ENCODE measurements around the gene ARMH3.

ARMH3 gene

GRCh38 chr10:101893510-101894120 is 162.4 kb downstream of the ARMH3 start:
- no peak for DNase-seq

DNA sequence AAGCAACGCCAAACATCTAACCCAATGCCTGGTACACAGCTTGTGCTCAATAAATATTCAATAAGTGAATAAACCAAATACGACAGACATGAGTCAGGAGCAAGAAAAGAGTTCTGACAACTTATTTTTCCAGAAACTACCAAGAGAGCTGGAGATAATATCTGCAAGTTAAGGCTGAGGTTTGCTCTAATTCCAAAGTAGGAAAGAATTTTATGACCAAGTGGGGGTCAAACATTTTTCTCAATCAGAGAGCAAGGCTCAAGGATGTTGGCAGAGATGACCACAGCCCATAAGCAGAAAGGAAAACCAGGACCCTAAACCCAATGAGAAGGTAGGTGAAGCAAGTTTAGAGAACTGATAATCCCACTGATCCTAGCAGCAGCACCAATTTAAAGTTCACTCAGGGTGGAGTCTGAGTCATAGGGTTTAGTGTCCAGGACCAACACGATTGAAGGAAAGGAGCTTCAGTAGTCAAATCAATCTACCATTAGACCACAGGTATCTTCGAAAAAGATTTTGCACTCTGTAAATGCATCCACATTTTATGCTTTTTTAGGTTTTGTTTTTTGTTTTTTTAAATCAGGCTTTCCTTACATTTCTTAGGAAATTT is 163.1 kb downstream of the ARMH3 start:
- DNase-seq = no peak

- DNase-seq = peak; percentile 17
Observed at GRCh38 chr10:101889256-101890210, 166.4 kb downstream of the ARMH3 start.

DNA sequence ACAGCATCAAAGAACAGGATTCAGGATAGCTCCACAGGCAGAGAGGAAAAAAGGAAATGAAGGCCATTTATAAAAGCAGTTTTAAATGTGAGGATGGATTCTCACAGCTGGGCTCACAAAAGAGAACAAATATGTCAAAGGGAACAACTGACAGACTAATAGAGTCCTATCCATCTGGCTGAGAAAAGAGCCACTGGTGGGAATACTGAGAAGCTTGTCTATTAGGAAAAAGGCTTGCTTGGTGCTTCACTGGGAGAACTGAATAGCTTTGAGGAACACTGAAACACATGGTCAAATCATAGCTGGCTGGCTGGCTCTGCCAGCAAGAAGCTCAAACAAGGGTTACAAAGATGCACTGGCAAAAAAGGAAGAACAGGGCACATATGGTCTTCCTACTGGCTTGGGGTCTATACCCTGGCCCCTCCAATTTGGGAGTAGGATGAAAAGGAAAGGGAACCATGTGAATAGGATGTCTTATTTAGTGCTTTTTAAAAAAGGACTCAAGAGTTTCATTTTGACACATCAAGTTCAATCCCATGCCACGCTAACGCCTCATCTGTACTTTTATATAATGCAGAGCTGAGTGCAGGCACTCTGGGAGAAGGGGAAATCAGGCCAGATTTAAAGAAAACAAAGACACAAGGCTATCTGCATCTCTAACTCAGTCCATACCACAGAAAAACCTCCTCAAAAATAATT is 167.6 kb downstream of the ARMH3 start:
- no peak for DNase-seq

- no peak for DNase-seq
Observed at GRCh38 chr10:101887775-101888174, 168.2 kb downstream of the ARMH3 start.

GRCh38 chr10:101886521-101887312 is 169.3 kb downstream of the ARMH3 start:
- no peak for DNase-seq

DNA sequence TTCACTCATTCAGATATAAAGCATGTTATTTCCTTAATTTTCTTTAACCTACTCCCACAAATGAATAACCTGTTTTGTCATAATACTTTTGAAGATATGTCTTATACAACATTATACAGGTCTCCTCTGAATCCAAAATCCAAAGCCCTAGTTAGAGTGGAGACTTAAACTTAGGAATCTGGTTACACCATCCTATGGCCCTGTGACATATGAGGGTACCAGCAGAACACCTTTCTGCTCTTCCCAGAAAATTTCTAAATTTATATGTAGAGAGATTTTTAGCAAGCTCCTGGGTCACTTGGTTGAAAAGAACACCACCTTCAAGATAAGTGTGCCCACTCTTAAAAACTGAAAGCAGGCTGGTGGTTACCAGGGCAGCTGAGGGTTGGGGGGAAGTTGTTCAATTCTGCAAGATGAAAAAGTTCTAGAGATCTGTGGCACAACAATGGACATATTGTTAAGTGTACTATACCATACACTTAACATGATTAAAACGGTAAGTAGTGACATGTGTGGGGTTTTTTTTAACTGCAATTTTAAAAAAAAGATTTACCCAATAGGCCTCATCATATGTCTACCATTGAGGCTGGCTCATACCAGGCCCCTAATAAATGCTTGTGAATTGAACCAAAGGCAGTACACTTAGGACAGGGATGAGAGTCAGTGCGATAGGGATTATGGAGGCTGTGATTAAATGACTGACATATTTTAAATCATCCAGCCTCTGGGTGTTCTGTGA is 174.8 kb downstream of the ARMH3 start:
- DNase-seq = no peak

DNA sequence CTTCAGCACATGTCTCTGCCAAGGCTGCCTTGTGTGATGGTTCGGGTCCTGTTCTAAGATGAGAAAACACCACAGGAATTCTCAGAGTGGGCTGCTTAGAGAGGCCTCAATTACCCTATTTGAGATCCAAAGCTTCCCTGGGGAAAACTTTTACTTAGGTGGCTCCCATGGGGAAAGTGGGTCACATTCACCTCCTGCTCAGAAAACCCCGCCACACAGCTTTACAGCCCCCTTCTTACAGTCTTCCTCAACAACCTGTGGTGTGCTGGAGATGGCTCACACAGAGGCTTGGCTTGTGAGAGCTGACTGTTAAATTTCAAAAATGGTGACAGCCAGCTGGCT is 175.8 kb downstream of the ARMH3 start:
- DNase-seq = no peak

- no peak for DNase-seq
Observed at GRCh38 chr10:101879456-101880231, 176.3 kb downstream of the ARMH3 start.

GRCh38 chr10:101878869-101879268 is 177.1 kb downstream of the ARMH3 start:
- DNase-seq = no peak

DNA sequence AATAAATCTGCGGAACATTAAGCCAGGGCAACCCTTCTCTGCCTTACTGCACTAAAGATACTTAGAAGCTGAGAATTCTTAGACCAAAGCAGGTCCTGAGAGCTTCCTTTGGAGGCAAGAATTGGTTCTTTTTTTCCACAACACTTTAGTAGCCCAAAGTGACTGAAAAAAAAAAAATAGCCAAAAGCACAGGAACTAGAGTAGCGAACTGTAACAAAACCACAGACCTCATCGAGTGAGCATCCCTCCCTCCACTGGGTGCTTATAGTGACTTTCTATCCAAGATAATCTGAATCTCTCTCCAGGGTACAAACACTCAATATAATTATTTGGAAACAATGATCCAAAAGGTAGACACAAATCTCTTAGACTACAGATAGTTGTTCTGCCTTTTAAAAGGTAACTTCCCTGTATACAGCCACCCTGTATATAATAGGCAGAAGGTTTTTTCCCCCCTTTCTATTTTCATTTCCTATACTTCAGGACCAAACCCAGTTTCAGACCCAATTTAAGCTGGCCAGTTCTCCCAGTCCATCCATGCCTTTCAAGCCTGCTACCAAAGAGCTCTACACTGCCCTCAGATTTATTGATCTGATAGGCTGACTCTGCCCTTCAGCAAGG is 180.8 kb downstream of the ARMH3 start:
- DNase-seq = peak; percentile 18

- no peak for DNase-seq
Observed at GRCh38 chr10:101874252-101874651, 181.7 kb downstream of the ARMH3 start.

GRCh38 chr10:101867931-101868330 is 188.0 kb downstream of the ARMH3 start:
- DNase-seq = no peak

DNA sequence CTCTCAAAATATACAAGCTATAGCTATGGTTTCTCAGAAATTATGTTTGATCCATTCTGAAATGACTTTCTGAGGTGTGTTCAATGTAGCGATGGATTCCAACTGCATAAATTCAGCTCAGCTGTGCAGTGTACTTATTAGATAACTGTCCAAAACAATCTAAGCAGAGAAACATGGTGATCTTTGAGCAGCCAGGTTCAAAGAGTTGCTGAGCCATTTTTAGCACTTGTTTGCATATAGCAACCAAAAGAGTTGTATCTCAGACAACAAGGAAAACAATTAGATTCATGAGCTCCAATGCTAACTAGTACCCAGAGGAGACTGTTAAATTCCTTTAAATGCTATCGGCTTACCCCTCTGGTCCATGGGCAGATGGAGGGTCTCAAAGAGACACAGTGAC is 196.4 kb downstream of the ARMH3 start:
- no peak for DNase-seq

- DNase-seq = no peak
Observed at GRCh38 chr10:101858723-101859500, 197.1 kb downstream of the ARMH3 start.

- no peak for DNase-seq
Observed at GRCh38 chr10:101857802-101858476, 198.0 kb downstream of the ARMH3 start.

DNA sequence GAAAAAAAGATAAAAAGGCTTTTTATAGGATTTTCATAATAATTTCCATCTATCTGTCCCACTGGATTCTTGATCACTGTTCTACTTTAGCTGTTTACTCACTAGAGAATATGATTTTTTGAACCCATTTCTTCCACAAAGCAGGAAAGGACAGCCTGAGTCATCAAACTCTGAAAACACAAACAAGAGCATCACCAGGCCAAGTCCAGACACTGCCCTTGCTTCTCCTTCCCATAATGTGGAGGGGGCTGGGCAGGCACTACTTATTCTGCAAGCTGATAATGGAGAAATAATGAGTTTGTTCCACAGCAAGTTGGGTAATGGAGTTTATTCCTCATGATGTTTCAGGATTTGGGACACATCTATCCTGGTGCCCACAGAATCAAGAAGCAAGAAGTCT is 199.3 kb downstream of the ARMH3 start:
- no peak for DNase-seq

GRCh38 chr10:101851411-101852116 is 204.4 kb downstream of the ARMH3 start:
- DNase-seq = no peak
